GM12892 (cell line): ENCODE data around the gene NPPA.

Experiments used
- POLR2A ChIP-seq: IDR thresholded peaks from 2 replicates; pipeline ENCODE4 v1.6.1; 2011; ENCODE audit warnings: low read depth, low read length, control low read depth
- POLR2AphosphoS5 ChIP-seq: IDR thresholded peaks from 2 replicates; pipeline ENCODE4 v1.6.1; 2011; ENCODE audit warnings: low read depth, low read length, control low read depth

GRCh38 chr1:11881749-11882441, 34.3 kb upstream of the NPPA start:
- TF ChIP-seq POLR2A (no peak), POLR2AphosphoS5 (no peak)
